ENCODE results near the gene ERVH48-1.

- TF ChIP-seq POLR2A (IDR thresholded peaks at IDR 0.05) (no peak), CTCF (IDR thresholded peaks at IDR 0.05 in 4 of 5, conservative IDR thresholded peaks at IDR 0.05 in 1 of 5) (no peak)
Observed at GRCh38 chr21:42925114-42925926, at the start of gene ERVH48-1.

All from gastrocnemius medialis (tissue), 4 donors.